Inflammatory macrophage treated with lipopolysaccharide for 1 hour (primary cell): ENCODE results near the gene PRKN.
"Not testable (repeated sequence)": the region's sequence is repeated elsewhere in the genome, so short reads cannot be mapped to it uniquely, and the experiment has no call there.

Experiments used
- DNase-seq, 2 donors: peaks; one replicate each; pipeline ENCODE4 v3.0.0-alpha.2; 2020 to 2022

The PRKN gene

GRCh38 chr6:161924516-161925116 lies 803.0 kb downstream of the PRKN start:
- DNase-seq: no peak

DNA sequence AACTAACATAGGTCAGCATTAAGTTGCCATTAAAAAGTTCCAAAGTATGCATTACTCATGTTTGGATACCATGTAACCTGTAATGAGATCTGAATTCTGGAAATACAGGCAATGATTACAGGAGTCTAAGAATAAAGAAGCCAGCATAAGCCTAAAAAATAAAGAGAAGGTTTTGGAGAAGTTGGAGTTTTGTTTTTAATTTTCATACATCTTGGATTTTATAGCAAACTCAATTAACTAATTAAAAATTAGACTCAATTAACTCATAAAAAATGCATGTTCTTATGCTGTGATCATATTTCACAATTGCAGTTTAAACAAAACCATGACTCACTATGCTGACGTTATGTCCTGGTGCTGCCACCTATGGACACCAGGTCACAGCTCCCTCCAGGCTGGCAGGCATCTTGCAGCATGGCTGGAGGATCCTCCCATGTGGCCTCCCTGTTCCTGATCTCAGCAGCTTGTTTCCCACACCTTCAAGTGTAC lies 804.9 kb downstream of the PRKN start:
- DNase-seq: peak; percentile 42 to 73

- peak in 1 of 2 donors; percentile 2 for DNase-seq
These were observed 805.8 kb downstream of the PRKN start for GRCh38 chr6:161921602-161922395.

GRCh38 chr6:161919691-161920090 lies 807.9 kb downstream of the PRKN start:
- no peak for DNase-seq

DNA sequence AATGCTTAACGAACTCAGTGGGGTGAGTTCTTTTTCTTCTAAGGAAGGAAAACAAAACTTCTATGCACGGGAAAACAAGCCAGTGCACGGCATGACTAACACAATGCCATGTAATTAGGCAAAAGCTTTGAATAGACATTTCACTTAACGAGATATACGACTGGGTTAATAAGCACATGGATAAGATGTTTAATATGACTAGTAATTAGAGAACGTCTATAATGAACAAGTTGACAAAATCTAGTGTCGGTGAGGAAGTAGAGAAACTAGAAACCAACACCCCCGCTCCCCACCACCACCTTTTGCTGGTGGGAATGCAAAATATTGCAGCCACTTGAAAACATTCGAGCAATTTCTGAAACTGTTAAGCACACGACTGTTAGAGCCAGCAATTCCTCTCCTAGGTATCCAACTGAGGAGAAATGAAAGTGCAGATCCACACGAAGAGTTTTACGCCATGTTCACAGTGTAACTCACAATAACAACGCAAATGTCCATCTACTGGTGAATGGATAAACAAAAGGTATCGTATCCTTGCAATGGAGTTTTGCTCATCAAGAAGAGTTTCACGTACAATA lies 808.8 kb downstream of the PRKN start:
- DNase-seq: no peak

GRCh38 chr6:161918109-161918531 lies 809.4 kb downstream of the PRKN start:
- no peak for DNase-seq

- DNase-seq: no peak
These were observed 809.9 kb downstream of the PRKN start for GRCh38 chr6:161917645-161918044.

DNA sequence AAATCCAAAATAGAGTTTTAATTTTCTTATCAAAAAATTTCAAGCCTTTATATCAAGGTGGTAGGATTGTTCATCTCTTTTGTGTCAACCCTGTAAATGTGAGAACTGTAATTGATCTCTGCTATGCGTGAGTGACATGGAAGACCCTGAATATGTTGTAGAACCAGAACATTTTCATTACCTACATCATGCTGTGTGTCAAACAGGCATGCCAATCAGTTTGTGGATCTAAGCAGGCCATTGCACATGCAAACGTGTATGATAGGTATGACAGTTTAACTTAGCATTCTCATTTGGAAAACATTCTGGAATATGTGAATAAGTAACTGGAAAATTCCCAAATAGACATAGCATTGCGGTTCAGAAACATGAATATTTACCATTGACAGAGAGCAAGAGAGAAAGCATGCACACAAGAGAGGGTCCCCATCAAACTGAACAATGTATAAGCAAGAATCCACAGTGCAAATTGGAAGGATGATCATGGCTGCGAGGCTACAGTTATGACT lies 812.1 kb downstream of the PRKN start:
- no peak for DNase-seq

GRCh38 chr6:161908872-161909271 lies 818.7 kb downstream of the PRKN start:
- DNase-seq: peak in 1 of 2 donors; percentile 9

DNA sequence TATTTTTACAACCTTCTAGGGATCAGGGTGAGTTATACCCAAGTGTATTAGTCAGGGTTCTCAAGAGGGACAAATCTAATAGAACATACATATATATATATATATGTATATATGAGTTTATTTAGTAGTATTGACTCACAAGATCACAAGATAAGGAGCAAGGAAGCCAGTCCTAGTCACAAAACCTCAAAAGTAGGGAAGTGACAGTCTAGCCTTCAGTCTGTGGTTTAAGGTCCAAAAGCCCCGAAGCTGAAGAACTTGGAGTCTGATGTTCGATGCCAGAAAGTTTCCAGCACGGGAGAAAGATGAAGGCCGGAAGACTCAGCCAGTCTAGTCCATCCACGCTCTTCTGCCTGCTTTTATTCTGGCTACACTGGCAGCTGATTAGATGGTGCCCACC lies 821.0 kb downstream of the PRKN start:
- peak; percentile 12 to 63 for DNase-seq

DNA sequence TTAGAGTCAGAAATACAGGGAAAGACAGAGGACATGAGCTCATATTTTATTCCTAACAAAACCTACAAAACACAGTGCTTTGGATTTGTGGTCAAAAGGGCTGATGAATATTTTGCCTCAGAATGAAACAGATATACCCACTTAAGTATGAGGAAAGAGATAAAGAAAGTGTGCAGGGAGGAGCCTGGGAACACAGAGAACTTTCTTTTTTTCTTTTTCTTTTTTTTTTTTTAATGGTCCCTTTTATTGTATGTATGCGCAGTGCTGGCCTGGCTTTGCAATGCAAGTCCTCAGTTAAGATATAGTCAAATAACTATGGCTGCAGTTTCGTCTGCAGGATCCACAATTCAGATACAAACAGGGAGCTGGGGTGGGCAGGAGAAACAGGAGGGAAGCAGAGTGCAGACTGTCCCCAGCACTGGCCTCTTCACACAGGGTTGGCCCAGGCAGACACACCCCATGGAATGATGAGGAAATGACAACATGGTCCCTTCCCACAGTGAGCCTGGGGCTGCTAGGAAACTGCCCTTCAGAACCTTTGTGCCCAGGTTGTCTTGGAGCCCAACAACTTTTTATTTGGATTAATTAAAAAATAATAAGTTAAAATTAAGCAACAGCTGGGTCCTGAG lies 823.9 kb downstream of the PRKN start:
- no peak for DNase-seq

GRCh38 chr6:161901740-161902426 lies 825.7 kb downstream of the PRKN start:
- no peak for DNase-seq

DNA sequence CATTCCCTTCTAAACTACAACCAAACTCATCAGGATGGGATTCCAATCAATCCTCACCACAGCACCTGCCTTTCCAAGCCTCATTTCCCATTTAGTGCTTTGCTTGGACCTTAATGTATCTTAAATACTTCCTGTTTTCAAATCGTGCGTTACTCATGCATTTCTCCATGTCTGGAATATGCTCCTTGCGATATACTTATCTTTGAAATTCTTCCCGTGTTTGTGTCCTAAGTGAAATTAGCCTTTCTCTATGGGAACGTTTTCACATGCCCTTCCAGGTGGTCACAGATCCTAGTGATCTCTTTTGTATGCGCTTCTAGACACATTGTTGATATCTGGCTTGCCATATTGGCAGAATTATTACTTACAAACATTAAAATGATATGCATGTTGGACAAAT lies 833.1 kb downstream of the PRKN start:
- DNase-seq: no peak

DNA sequence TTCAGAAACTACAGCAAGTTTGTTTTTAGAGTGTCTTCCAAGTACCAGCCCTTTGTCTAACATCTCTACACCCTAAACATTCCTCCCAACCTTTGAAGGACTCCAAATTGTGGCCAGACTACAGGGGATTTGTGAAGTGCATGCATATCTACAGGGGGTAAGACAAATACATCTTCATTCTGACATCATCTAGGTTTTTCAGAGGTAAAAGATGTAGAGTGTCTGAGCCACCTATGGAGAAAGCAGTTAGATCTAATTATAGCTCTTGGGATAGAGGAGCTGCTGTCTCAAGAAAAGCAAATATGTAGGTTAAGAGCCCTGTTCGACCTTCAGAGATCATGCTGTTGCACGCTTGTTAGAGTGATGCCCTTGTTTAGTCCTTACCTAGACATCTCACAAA lies 836.0 kb downstream of the PRKN start:
- no peak for DNase-seq

GRCh38 chr6:161890832-161891297 lies 836.7 kb downstream of the PRKN start:
- DNase-seq: peak in 1 of 2 donors; percentile 9

- no peak for DNase-seq
These were observed 837.3 kb downstream of the PRKN start for GRCh38 chr6:161890133-161890831.

- no peak for DNase-seq
These were observed 838.2 kb downstream of the PRKN start for GRCh38 chr6:161889324-161889723.

DNA sequence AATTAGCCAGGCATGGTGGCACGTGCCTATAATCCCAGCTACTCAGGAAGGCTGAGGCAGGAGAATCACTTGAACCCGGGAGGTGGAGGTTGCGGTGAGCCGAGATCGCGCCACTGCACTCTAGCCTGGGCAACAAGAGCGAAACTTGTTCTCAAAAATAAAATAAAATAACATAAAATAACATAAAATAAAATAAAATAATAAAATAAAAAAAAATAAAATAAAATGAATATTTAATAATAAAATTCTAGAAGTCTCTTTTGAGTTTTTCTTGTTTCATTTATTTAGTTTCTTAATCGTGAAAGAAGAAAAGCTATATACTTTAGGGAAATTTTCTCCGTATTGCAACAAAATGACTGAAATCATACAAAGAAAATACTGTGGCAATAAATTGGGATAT lies 841.0 kb downstream of the PRKN start:
- DNase-seq: not testable (repeated sequence)

DNA sequence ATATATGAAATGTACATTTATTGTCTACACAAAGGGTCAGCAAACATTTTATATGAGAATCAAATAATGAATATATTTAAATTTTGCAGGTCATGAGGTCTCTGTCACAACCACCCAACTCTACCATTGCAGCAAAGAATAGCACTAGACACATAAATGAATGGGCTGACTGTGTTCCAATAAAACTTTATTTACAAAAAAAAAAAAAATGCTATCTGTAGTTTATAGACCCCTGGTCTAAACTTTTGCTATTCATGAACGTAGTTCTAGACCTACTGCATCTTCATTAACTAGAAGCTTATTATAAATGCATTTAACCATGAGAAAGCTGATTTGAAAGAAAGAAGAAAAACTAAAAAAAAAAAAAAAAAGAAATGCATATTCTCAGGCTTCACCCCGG lies 842.8 kb downstream of the PRKN start:
- DNase-seq: no peak

GRCh38 chr6:161882196-161882765 lies 845.3 kb downstream of the PRKN start:
- no peak for DNase-seq

- no peak for DNase-seq
These were observed 847.5 kb downstream of the PRKN start for GRCh38 chr6:161880056-161880455.

DNA sequence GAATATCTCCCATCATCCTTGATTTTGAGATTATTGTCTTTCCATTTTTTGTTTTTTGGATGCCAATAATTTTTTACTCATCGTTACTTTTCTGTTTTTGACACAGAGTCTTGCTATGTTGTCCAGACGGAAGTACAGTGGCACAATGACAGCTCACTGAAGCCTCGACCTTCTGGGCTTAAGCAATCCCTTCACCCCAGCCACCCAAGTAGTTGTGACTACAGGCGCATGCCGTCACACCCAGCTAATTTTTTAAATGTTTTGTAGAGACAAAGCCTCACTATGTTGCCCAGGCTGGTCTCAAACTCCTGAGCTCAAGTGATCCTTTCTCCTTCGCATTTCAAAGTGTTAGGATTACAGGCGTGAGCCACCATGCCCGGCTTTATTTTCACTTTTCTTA lies 851.3 kb downstream of the PRKN start:
- DNase-seq: no peak
